Small intestine (tissue), 7 donors: ENCODE results near the gene NR1H2. TPM values are rescaled to one million over a fixed set of nuclear protein-coding genes. Genes with fewer than 3 reads are reported as not detected.
"Not testable (repeated sequence)": the region's sequence is repeated elsewhere in the genome, so short reads cannot be mapped to it uniquely, and the experiment has no call there.

ENCODE experiments used
- DNase-seq, 2 donors: peaks; one replicate each; pipeline versions ENCODE4 v3.0.0 to v3.0.0-alpha.2; 2013
- FAIRE-seq: peaks from 2 replicates; lab custom pipeline; 2012; peaks lifted over from hg19 to GRCh38; lab: Jason Lieb, UNC
- H3K27ac ChIP-seq, 3 donors: one replicate each; pipeline ENCODE4 v1.5.1; 2013; ENCODE audit warnings: low read length in 2 of 3, mild to moderate bottlenecking in 2 of 3, control low read depth in 1 of 3, inconsistent platforms in 1 of 3, low read depth in 1 of 3, moderate library complexity in 1 of 3
- H3K27me3 ChIP-seq, 3 donors: one replicate each; pipeline ENCODE4 v1.6.1; 2013; ENCODE audit warnings: low read length in 3 of 3, inconsistent platforms in 1 of 3; ENCODE audit not compliant: control insufficient read depth in 3 of 3, insufficient read depth in 3 of 3
- H3K36me3 ChIP-seq, 3 donors: one replicate each; pipeline ENCODE4 v1.6.1; 2013; ENCODE audit warnings: low read length in 3 of 3, inconsistent platforms in 1 of 3, low read depth in 1 of 3, mild to moderate bottlenecking in 1 of 3, moderate library complexity in 1 of 3; ENCODE audit not compliant: control insufficient read depth in 3 of 3, insufficient read depth in 2 of 3
- H3K4me1 ChIP-seq, 3 donors: one replicate each; pipeline ENCODE4 v1.6.1; 2013; ENCODE audit warnings: low read length in 2 of 3, inconsistent platforms in 1 of 3, low read depth in 1 of 3, mild to moderate bottlenecking in 1 of 3, moderate library complexity in 1 of 3; ENCODE audit not compliant: control insufficient read depth in 3 of 3, insufficient read depth in 2 of 3
- H3K4me3 ChIP-seq, 3 donors: one replicate each; pipeline ENCODE4 v1.5.1; 2013; ENCODE audit warnings: low read length in 3 of 3, control low read depth in 1 of 3, inconsistent platforms in 1 of 3, low read depth in 1 of 3, mild to moderate bottlenecking in 1 of 3, moderate library complexity in 1 of 3
- H3K9me3 ChIP-seq, 2 donors: one replicate each; pipeline ENCODE4 v1.6.1; 2013; ENCODE audit warnings: low read depth in 1 of 2, low read length in 1 of 2; ENCODE audit not compliant: control insufficient read depth in 2 of 2, insufficient read depth in 1 of 2
- WGBS, 3 donors: extraction: QIAGEN DNeasy Blood & Tissue Kit; methylation state at CpG; one replicate each; pipeline ENCODE4 v1.1.7; 2013; 5-methylcytosine and 5-hydroxymethylcytosine counted together
- polyA plus RNA-seq, 4 donors: library from polyadenylated mRNA; stranded (reverse) in 3 of 4; unstranded in 1 of 4; fragments of 200-250 nt in 3 of 4; fragments of 120-200 nt in 1 of 4; gene quantifications; one replicate each; pipeline versions ENCODE4 v1.2.1 to v1.2.3, GENCODE V29; 2013
- donor health status: healthy with polysubstance abuse.
- donor health status: control.
- donor health status: control.
- donor health status: Bipolar disorder and iron deficiency.
- donor health status: healthy.

NR1H2 gene
- polyA plus RNA-seq, 4 donors = 40.4 to 78.4 (median 62.7) TPM

GRCh38 chr19:50384685-50385535, 8.7 kb downstream of the NR1H2 start:
- no peaks in the 10 kb centered on the region for H3K27me3 ChIP-seq
- H3K27ac ChIP-seq = peak overlapping the region in 2 of 3 donors; percentile 75 to 89
- H3K4me3 ChIP-seq = peak overlapping the region; percentile 36 to 72 (median 69)
- peaks cover 0 to 5% (median 4%) of the 10 kb centered on the region in 3 donors for H3K4me1 ChIP-seq
- peaks cover 7 to 53% (median 10%) of the 10 kb centered on the region in 3 donors for H3K36me3 ChIP-seq
- WGBS, 3 donors = 13 to 17% (median 17%) methylated on average over 26 of the region's 26 CpGs
- DNase-seq (no peak), FAIRE-seq (no peak)
- H3K9me3 ChIP-seq = no peaks in the 10 kb centered on the region

GRCh38 chr19:50387176-50387867, 11.1 kb downstream of the NR1H2 start:
- 88 to 90% (median 89%) methylated on average over 21 of the region's 21 CpGs for WGBS, 3 donors
- FAIRE-seq = no peak
- H3K27ac ChIP-seq = no peak overlapping the region

GRCh38 chr19:50387868-50388245, 11.6 kb downstream of the NR1H2 start:
- peaks cover 0 to 24% (median 2%) of the 10 kb centered on the region in 3 donors for H3K36me3 ChIP-seq
- H3K4me3 ChIP-seq = no peak overlapping the region
- 89 to 96% (median 91%) methylated on average over 8 of the region's 8 CpGs for WGBS, 3 donors
- no peak overlapping the region for H3K27ac ChIP-seq
- H3K27me3 ChIP-seq = no peaks in the 10 kb centered on the region
- H3K4me1 ChIP-seq = peaks cover 0 to 5% (median 4%) of the 10 kb centered on the region in 3 donors
- DNase-seq = no peak
- FAIRE-seq = no peak
- H3K9me3 ChIP-seq = no peaks in the 10 kb centered on the region

More at GRCh38 chr19:50387176-50387867, 11.1 kb downstream of the NR1H2 start:
- Histone ChIP-seq H3K4me1 (peaks cover 0 to 5% (median 4%) of the 10 kb centered on the region in 3 donors), H3K36me3 (peaks cover 0 to 29% (median 7%) of the 10 kb centered on the region in 3 donors), H3K27me3 (no peaks in the 10 kb centered on the region), H3K4me3 (no peak overlapping the region), H3K9me3 (no peaks in the 10 kb centered on the region)
- no peak for DNase-seq

GRCh38 chr19:50390295-50390694, 14.0 kb downstream of the NR1H2 start:
- 93 to 95% (median 93%) methylated on average over 3 of the region's 3 CpGs for WGBS, 3 donors

GRCh38 chr19:50390952-50391351, 14.7 kb downstream of the NR1H2 start:
- FAIRE-seq = not testable (repeated sequence)

More at GRCh38 chr19:50390295-50390694, 14.0 kb downstream of the NR1H2 start:
- H3K4me1 ChIP-seq, H3K27ac ChIP-seq, H3K4me3 ChIP-seq, H3K27me3 ChIP-seq, H3K9me3 ChIP-seq, DNase-seq, FAIRE-seq: not testable (repeated sequence)
- peaks cover 0 to 21% (median 0%) of the 10 kb centered on the region in 3 donors for H3K36me3 ChIP-seq

GRCh38 chr19:50392759-50393158, 16.5 kb downstream of the NR1H2 start:
- no peak for DNase-seq

More at GRCh38 chr19:50390952-50391351, 14.7 kb downstream of the NR1H2 start:
- not testable (repeated sequence) for H3K4me3 ChIP-seq, H3K27me3 ChIP-seq, H3K27ac ChIP-seq, H3K4me1 ChIP-seq, H3K9me3 ChIP-seq, DNase-seq
- peaks cover 0 to 19% (median 0%) of the 10 kb centered on the region in 3 donors for H3K36me3 ChIP-seq
- 96 to 98% (median 96%) methylated on average over 18 to 22 of the region's 23 CpGs for WGBS, 3 donors

GRCh38 chr19:50393589-50393988, 17.3 kb downstream of the NR1H2 start:
- Histone ChIP-seq H3K4me3 (no peak overlapping the region), H3K27ac (no peak overlapping the region), H3K36me3 (peaks cover 0 to 8% (median 0%) of the 10 kb centered on the region in 3 donors), H3K9me3 (peaks cover 0 to 4% of the 10 kb centered on the region in 2 donors), H3K4me1 (no peaks in the 10 kb centered on the region), H3K27me3 (no peaks in the 10 kb centered on the region)
- no peak for DNase-seq
- WGBS, 3 donors = 90 to 94% (median 93%) methylated on average over 4 of the region's 4 CpGs
- FAIRE-seq = no peak

More at GRCh38 chr19:50392759-50393158, 16.5 kb downstream of the NR1H2 start:
- no peaks in the 10 kb centered on the region for H3K27me3 ChIP-seq
- 90 to 91% (median 90%) methylated on average over 5 of the region's 5 CpGs for WGBS, 3 donors
- FAIRE-seq = no peak
- no peaks in the 10 kb centered on the region for H3K4me1 ChIP-seq
- peaks cover 0 to 8% (median 0%) of the 10 kb centered on the region in 3 donors for H3K36me3 ChIP-seq
- H3K4me3 ChIP-seq = no peak overlapping the region
- peaks cover 0 to 4% of the 10 kb centered on the region in 2 donors for H3K9me3 ChIP-seq
- H3K27ac ChIP-seq = no peak overlapping the region

- peaks cover 0 to 4% of the 10 kb centered on the region in 2 donors for H3K9me3 ChIP-seq
- WGBS, 3 donors = 95 to 98% (median 97%) methylated on average over 9 of the region's 9 CpGs
- H3K27me3 ChIP-seq = no peaks in the 10 kb centered on the region
- no peak overlapping the region for H3K4me3 ChIP-seq
- peaks cover 0 to 11% (median 0%) of the 10 kb centered on the region in 3 donors for H3K36me3 ChIP-seq
- no peaks in the 10 kb centered on the region for H3K4me1 ChIP-seq
- FAIRE-seq (no peak), DNase-seq (no peak)
- H3K27ac ChIP-seq = no peak overlapping the region
These were observed 17.8 kb downstream of the NR1H2 start for GRCh38 chr19:50394017-50394416.
